Mucosa of gallbladder (tissue), 1 donor: ENCODE measurements around the gene ZNF324B. TPM values are rescaled to one million over a fixed set of nuclear protein-coding genes. Genes with fewer than 3 reads are reported as not detected.
"Not testable (repeated sequence)": the region's sequence is repeated elsewhere in the genome, so short reads cannot be mapped to it uniquely, and the experiment has no call there.

Experiments used
- DNase-seq: peaks from one replicate; pipeline ENCODE4 v3.0.0-alpha.2; 2020; ENCODE audit warnings: low spot score
- total RNA-seq: library from RNA; stranded (reverse); gene quantifications from one replicate; pipeline ENCODE4 v1.2.1, GENCODE V29; 2021
- donor health status: DM: no; HTN: no; CAD: no.

ZNF324B gene
- total RNA-seq, 1 donor from 2014 or later: 7.8 TPM

GRCh38 chr19:58480481-58480830 is 29.0 kb downstream of the ZNF324B start:
- DNase-seq: no peak

GRCh38 chr19:58480831-58481230 is 29.4 kb downstream of the ZNF324B start:
- no peak for DNase-seq

GRCh38 chr19:58482372-58482771 is 30.9 kb downstream of the ZNF324B start:
- DNase-seq: no peak

GRCh38 chr19:58483776-58484175 is 32.4 kb downstream of the ZNF324B start:
- DNase-seq: no peak

GRCh38 chr19:58484349-58484748 is 32.9 kb downstream of the ZNF324B start:
- DNase-seq: not testable (repeated sequence)

GRCh38 chr19:58491393-58491792 is 40.0 kb downstream of the ZNF324B start:
- no peak for DNase-seq

GRCh38 chr19:58492265-58492664 is 40.8 kb downstream of the ZNF324B start:
- no peak for DNase-seq

GRCh38 chr19:58497634-58498170 is 46.3 kb downstream of the ZNF324B start:
- no peak for DNase-seq

- DNase-seq: no peak
Measured at GRCh38 chr19:58498316-58499020, 47.0 kb downstream of the ZNF324B start.

- DNase-seq: peak; percentile 99
Measured at GRCh38 chr19:58499021-58499927, 47.9 kb downstream of the ZNF324B start.

GRCh38 chr19:58500242-58500641 is 48.8 kb downstream of the ZNF324B start:
- no peak for DNase-seq

Other genes starting within 250 kb of the ZNF324B start
- gene ZNF544, start 222.7 kb upstream of the ZNF324B start, total RNA-seq: 30.4 TPM
- gene ZNF8, start 172.7 kb upstream of the ZNF324B start, total RNA-seq: 6.1 TPM
- gene ERVK3-1, start 146.2 kb upstream of the ZNF324B start, total RNA-seq: 32.2 TPM
- gene ZSCAN22, start 124.6 kb upstream of the ZNF324B start, total RNA-seq: 4.7 TPM
- 8.1 TPM for gene A1BG, start 98.1 kb upstream of the ZNF324B start, total RNA-seq
- 3.5 TPM for gene ZNF497, start 88.9 kb upstream of the ZNF324B start, total RNA-seq
- gene ZNF837, start 70.6 kb upstream of the ZNF324B start, total RNA-seq: 2.9 TPM
- gene RPS5, start 64.4 kb upstream of the ZNF324B start, total RNA-seq: 614 TPM
- not detected for gene RNF225, start 56.0 kb upstream of the ZNF324B start, total RNA-seq
- gene ZNF584, start 43.0 kb upstream of the ZNF324B start, total RNA-seq: 13.9 TPM
- 12.1 TPM for gene ZNF132, start 11.5 kb upstream of the ZNF324B start, total RNA-seq
- 16.4 TPM for gene ZNF324, start 15.5 kb downstream of the ZNF324B start, total RNA-seq
- gene ZNF446, start 24.7 kb downstream of the ZNF324B start, total RNA-seq: 19.4 TPM
- 7.9 TPM for gene SLC27A5, start 60.4 kb downstream of the ZNF324B start, total RNA-seq
- gene ZBTB45, start 68.2 kb downstream of the ZNF324B start, total RNA-seq: 22.8 TPM
- gene TRIM28, start 92.4 kb downstream of the ZNF324B start, total RNA-seq: 286 TPM
- gene CHMP2A, start 103.5 kb downstream of the ZNF324B start, total RNA-seq: 154 TPM
- gene UBE2M, start 107.0 kb downstream of the ZNF324B start, total RNA-seq: 64.0 TPM
- gene MZF1, start 121.7 kb downstream of the ZNF324B start, total RNA-seq: 67.6 TPM